Mesodermal cell (in vitro differentiated cells): ENCODE measurements around the gene GRIN3B.
A peak's percentile ranks its signal among the peaks of the same experiment; 100 is the strongest.

Experiments used
- H3K27ac ChIP-seq: 2 replicates; pipeline ENCODE4 v1.7.0; 2013; ENCODE audit warnings: mild to moderate bottlenecking, low read depth, low read length, moderate library complexity; ENCODE audit not compliant: severe bottlenecking
- H3K36me3 ChIP-seq: 2 replicates; pipeline ENCODE4 v1.7.1; 2013; ENCODE audit warnings: mild to moderate bottlenecking, low read length, moderate library complexity; ENCODE audit not compliant: control insufficient read depth, insufficient read depth
- H3K4me1 ChIP-seq: one replicate; pipeline ENCODE4 v1.7.1; 2013; ENCODE audit warnings: mild to moderate bottlenecking, low read length; ENCODE audit not compliant: insufficient read depth, control insufficient read depth, poor library complexity, severe bottlenecking
- H3K4me3 ChIP-seq: 2 replicates; pipeline ENCODE4 v1.7.0; 2013; ENCODE audit warnings: low read length, control low read depth, mild to moderate bottlenecking; ENCODE audit not compliant: insufficient read depth, poor library complexity, severe bottlenecking; ENCODE audit errors: extremely low read depth
- H3K9me3 ChIP-seq: 2 replicates; pipeline ENCODE4 v1.7.1; 2013; ENCODE audit warnings: mild to moderate bottlenecking, low read length, moderate library complexity; ENCODE audit not compliant: control insufficient read depth
- WGBS, 2 experiments: methylation state at CpG; one replicate each; pipeline ENCODE4 v1.1.5; 2013; ENCODE audit warnings: missing lambda C conversion rate in 2 of 2; ENCODE audit not compliant: insufficient coverage in 2 of 2; 5-methylcytosine and 5-hydroxymethylcytosine counted together

GRIN3B gene

DNA sequence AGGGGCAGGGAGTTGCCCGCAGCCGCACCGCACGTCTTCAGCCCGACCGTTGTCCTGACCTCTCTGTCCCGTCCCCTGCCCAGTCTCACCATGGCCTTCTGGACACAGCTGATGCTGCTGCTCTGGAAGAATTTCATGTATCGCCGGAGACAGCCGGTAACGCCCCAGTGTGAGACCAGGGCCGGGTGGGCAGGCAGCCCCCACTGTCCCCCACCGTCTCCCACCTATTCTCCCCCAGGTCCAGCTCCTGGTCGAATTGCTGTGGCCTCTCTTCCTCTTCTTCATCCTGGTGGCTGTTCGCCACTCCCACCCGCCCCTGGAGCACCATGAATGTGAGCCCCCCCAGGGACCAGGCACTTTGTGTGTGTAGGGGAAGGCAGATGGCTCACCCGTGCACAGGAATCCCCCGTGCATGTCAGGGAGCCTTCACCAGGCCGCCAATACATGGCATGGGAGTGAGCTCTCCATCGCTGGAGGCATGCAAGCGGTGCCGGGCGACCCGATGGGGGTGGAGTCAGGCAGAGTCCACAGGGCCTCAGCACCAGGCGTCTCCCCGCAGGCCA, 41.1 kb downstream of the GRIN3B start:
- H3K9me3 ChIP-seq = no peaks in the 10 kb centered on the region
- no peak overlapping the region for H3K27ac ChIP-seq
- peak overlapping the region; percentile 65 for H3K4me3 ChIP-seq
- peaks cover 21% of the 10 kb centered on the region for H3K36me3 ChIP-seq
- H3K4me1 ChIP-seq = peaks cover 7% of the 10 kb centered on the region
- WGBS, 2 experiments = 48 to 52% methylated on average over 24 to 26 of the region's 26 CpGs

DNA sequence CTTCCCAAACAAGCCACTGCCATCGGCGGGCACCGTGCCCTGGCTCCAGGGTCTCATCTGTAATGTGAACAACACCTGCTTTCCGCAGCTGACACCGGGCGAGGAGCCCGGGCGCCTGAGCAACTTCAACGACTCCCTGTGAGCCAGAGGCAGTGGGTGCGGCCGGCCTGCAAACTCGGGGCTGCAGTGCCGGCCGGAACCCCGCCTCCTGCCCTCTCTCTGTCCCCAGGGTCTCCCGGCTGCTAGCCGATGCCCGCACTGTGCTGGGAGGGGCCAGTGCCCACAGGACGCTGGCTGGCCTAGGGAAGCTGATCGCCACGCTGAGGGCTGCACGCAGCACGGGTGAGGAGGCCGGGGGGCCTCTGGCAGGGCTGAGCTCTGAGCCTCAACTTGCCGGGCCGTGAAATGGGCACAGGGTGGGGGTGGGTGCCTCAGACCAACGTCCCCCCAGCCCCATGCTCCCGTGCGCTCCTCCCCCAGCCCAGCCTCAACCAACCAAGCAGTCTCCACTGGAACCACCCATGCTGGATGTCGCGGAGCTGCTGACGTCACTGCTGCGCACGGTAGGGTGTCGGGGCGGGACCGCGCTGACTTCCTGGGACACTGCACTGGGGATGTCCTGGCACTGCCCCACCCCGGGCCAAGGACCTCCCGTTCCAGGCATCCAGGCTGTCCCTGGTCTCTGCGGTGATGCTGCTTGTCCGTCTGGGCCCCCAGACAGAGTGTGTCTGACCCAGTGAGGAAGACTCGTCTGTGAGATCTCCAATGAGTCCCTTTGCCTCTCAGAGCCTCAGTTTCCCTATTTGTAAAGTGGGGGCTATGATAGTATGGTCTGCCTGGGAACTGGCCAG, 41.8 kb downstream of the GRIN3B start:
- WGBS, 2 experiments = 93 to 95% methylated on average over 31 to 42 of the region's 43 CpGs
- H3K9me3 ChIP-seq = no peaks in the 10 kb centered on the region
- H3K4me1 ChIP-seq = peaks cover 7% of the 10 kb centered on the region
- no peak overlapping the region for H3K27ac ChIP-seq
- no peak overlapping the region for H3K4me3 ChIP-seq
- peaks cover 16% of the 10 kb centered on the region for H3K36me3 ChIP-seq

GRCh38 chr19:1042689-1043511, 42.7 kb downstream of the GRIN3B start:
- H3K36me3 ChIP-seq = peaks cover 10% of the 10 kb centered on the region
- 87% methylated on average over 13 to 18 of the region's 23 CpGs for WGBS, 2 experiments
- H3K4me3 ChIP-seq = no peak overlapping the region
- H3K9me3 ChIP-seq = no peaks in the 10 kb centered on the region
- H3K27ac ChIP-seq = no peak overlapping the region
- H3K4me1 ChIP-seq = peaks cover 7% of the 10 kb centered on the region

- Histone ChIP-seq H3K36me3 (no peaks in the 10 kb centered on the region), H3K27ac (no peak overlapping the region), H3K4me3 (no peak overlapping the region), H3K4me1 (peaks cover 7% of the 10 kb centered on the region), H3K9me3 (no peaks in the 10 kb centered on the region)
- 59 to 72% methylated on average over 6 to 9 of the region's 10 CpGs for WGBS, 2 experiments
Observed at GRCh38 chr19:1045247-1045603, 45.0 kb downstream of the GRIN3B start.

GRCh38 chr19:1046117-1046626, 46.0 kb downstream of the GRIN3B start:
- H3K27ac ChIP-seq = no peak overlapping the region
- H3K4me1 ChIP-seq = peaks cover 3% of the 10 kb centered on the region
- 95 to 96% methylated on average over 30 to 31 of the region's 33 CpGs for WGBS, 2 experiments
- no peaks in the 10 kb centered on the region for H3K9me3 ChIP-seq
- no peaks in the 10 kb centered on the region for H3K36me3 ChIP-seq
- H3K4me3 ChIP-seq = no peak overlapping the region

GRCh38 chr19:1046836-1047695, 46.8 kb downstream of the GRIN3B start:
- H3K27ac ChIP-seq = no peak overlapping the region
- 96% methylated on average over 69 to 76 of the region's 77 CpGs for WGBS, 2 experiments
- no peaks in the 10 kb centered on the region for H3K36me3 ChIP-seq
- H3K9me3 ChIP-seq = no peaks in the 10 kb centered on the region
- no peak overlapping the region for H3K4me3 ChIP-seq
- no peaks in the 10 kb centered on the region for H3K4me1 ChIP-seq

GRCh38 chr19:1047696-1048147, 47.5 kb downstream of the GRIN3B start:
- Histone ChIP-seq H3K27ac (no peak overlapping the region), H3K36me3 (no peaks in the 10 kb centered on the region), H3K4me1 (no peaks in the 10 kb centered on the region), H3K4me3 (no peak overlapping the region), H3K9me3 (no peaks in the 10 kb centered on the region)
- 87 to 92% methylated on average over 17 to 20 of the region's 20 CpGs for WGBS, 2 experiments

DNA sequence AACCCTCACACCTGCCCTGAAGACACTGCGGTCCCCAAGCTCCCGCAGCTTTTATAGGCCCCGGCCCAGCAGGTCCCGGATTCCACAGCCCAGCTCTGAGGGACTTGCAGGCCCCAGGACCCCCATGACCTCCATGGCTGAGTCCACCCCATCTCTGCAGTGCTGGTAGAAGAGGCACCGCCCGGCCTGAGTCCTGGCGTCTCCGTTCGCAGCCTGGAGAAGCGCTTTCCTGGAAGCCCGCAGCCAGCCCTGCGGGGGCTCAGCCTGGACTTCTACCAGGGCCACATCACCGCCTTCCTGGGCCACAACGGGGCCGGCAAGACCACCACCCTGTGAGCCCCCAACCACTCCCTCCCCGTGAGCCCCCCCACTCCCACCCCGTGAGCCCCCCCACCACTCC, 48.9 kb downstream of the GRIN3B start:
- H3K36me3 ChIP-seq = no peaks in the 10 kb centered on the region
- no peak overlapping the region for H3K27ac ChIP-seq
- no peak overlapping the region for H3K4me3 ChIP-seq
- no peaks in the 10 kb centered on the region for H3K9me3 ChIP-seq
- no peaks in the 10 kb centered on the region for H3K4me1 ChIP-seq
- 94 to 95% methylated on average over 4 to 13 of the region's 17 CpGs for WGBS, 2 experiments

- Histone ChIP-seq H3K27ac (no peak overlapping the region), H3K4me3 (no peak overlapping the region), H3K9me3 (no peaks in the 10 kb centered on the region), H3K4me1 (no peaks in the 10 kb centered on the region), H3K36me3 (no peaks in the 10 kb centered on the region)
- 60 to 74% methylated on average over 3 of the region's 11 CpGs for WGBS, 2 experiments
Observed at GRCh38 chr19:1049800-1050199, 49.6 kb downstream of the GRIN3B start.
